GM21529 (cell line): ENCODE measurements around the gene TTC16.
"Not testable (repeated sequence)": the region's sequence is repeated elsewhere in the genome, so short reads cannot be mapped to it uniquely, and the experiment has no call there.

ENCODE experiments used
- ATAC-seq: cut with Tn5 transposase; IDR thresholded peaks from one replicate; pipeline ENCODE4 v1.9.1; 2021; ENCODE audit not compliant: unreplicated experiment

TTC16 gene

DNA sequence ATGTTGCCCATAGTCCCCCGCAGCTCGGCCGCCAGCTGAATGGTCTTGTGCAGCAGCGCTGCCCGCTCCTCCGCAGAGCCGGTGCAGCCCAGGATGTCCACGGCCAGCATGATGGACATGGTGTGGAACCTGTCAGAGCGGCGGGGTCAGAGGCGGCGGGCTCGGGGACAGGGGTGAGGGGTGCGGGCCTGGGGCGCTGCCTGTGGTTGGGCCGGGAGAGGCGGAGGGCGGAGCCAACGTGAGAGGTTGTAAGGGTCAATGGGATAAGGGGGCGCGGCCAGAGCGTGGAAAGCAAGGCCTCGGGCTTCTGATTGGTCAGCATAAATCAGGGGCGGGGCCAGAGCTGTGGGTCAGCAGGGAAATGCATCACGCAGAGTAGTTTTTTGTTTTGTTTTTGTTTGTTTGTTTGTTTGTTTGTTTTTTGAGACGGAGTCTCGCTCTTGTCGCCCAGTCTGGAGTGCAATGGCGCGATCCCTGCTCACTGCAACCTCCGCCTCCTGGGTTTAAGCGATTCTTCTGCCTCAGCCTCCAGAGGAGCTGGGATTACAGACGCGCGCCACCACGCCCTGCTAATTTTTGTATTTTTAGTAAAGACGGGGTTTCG is 26.1 kb downstream of the TTC16 start:
- no peak for ATAC-seq

GRCh38 chr9:127742435-127743088 is 26.7 kb downstream of the TTC16 start:
- ATAC-seq = no peak

DNA sequence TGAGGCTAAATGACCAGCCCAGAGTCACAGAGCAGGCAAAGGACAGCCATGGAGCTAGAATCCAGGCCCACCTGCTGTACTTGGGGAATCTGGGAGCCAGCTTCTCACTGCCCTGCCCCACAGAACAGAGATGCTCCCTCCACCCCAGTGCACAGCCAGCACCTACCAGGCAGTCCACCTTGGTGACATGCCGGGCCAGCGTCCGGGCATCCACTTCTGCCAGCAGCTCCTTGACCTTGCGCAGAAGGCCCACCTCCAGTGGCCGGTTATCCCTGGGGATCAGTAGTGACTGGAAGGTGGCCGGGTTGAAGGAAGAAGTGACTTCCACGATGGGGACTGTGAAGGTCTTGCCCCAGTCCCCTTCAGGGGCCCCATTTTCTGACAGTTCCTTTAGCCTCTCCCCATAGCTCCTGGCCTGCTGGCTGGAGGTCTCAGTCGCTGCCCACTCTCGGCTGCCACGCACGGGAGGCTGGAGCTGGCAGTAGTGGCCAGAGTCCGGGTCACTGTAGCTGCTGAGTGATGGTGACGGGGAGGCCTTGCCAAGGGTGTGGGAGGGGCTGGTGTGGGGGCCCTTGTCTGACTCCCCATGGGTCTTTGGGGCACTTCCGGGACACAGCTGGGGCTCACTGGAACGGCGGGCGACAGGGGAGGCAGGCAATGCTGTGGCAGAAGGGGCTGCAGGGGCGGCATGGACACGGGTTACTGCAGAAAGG is 28.7 kb downstream of the TTC16 start:
- ATAC-seq = no peak

DNA sequence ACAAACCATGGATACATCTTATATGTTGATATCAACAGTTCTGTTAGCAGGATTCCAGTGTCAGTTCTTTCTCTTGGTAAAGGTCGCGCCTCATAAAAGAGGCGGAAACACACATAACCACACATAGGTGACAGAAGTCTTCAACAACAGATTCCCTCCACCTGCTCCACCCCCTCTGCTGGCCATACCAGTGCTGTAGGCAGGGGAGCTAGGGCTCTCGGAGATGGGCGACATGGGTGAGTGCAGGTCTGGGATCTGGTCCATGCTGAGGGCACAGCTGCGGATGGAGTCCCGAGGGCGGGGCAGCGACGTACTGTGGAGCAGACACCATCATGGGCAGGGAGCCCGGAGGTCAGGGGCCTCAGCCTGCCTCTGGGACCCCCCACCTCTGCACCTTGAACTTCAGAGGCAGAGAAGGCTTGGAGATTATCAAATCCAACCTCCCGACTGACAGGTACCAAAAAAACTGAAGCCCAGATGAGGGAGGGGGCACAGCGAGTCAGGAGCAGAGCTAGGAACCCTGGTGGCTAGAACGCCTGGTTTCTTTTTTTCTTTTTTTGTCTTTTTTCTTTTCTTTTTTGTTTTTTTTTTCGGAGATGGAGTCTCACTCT is 31.2 kb downstream of the TTC16 start:
- no peak for ATAC-seq

GRCh38 chr9:127749090-127749787 is 33.4 kb downstream of the TTC16 start:
- ATAC-seq = no peak

GRCh38 chr9:127751269-127752054 is 35.6 kb downstream of the TTC16 start:
- no peak for ATAC-seq

- no peak for ATAC-seq
Observed at GRCh38 chr9:127753148-127753547, 37.3 kb downstream of the TTC16 start.

- no peak for ATAC-seq
Observed at GRCh38 chr9:127753622-127754021, 37.7 kb downstream of the TTC16 start.

DNA sequence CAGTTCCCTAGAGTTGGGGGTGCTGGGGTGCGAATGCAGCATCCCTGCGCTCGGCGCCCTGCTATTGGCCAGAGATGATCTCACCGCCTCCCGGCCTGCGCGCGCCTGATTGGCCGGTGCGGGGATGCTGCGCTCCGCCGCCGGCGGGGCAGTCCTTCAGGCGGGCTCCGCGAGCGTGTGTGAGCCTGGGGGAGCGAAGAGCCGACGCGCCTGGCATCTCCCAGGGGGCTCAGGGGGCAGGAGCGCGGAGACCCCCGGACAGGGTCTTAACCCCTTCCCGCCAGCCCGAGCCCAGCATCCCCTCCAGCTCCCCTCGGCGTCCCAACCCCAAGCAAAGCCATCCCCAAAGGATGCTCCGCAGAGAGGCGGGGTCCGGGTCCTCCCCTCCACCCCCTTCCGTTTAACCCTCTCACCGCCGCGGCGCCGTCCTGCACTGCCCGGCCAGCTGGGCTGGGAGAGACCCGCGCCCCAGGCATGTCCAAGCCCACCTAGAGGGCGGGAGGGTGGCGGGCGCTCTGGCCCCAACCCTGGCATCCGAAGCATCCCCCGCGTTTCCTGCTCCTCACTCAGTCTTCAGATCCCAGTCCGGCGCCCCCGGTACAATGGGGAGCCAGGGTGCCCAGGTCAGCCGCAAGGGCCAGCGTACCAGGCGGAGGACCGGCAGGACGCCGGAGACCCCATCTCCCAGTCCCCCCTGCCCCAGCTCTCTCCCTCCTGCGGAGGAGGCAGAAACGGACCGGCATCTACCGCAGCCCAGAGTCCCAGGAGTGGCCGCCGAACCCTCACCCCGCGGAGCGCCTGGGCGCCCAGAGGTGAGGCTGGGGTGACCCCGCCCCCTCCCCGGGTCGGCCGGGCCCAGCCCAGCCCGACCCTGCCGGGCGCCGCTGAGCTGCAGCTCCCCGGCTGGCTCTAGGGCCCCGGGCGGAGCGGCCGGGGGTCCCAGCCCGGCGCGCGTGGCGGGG is 38.5 kb downstream of the TTC16 start:
- no peak for ATAC-seq

DNA sequence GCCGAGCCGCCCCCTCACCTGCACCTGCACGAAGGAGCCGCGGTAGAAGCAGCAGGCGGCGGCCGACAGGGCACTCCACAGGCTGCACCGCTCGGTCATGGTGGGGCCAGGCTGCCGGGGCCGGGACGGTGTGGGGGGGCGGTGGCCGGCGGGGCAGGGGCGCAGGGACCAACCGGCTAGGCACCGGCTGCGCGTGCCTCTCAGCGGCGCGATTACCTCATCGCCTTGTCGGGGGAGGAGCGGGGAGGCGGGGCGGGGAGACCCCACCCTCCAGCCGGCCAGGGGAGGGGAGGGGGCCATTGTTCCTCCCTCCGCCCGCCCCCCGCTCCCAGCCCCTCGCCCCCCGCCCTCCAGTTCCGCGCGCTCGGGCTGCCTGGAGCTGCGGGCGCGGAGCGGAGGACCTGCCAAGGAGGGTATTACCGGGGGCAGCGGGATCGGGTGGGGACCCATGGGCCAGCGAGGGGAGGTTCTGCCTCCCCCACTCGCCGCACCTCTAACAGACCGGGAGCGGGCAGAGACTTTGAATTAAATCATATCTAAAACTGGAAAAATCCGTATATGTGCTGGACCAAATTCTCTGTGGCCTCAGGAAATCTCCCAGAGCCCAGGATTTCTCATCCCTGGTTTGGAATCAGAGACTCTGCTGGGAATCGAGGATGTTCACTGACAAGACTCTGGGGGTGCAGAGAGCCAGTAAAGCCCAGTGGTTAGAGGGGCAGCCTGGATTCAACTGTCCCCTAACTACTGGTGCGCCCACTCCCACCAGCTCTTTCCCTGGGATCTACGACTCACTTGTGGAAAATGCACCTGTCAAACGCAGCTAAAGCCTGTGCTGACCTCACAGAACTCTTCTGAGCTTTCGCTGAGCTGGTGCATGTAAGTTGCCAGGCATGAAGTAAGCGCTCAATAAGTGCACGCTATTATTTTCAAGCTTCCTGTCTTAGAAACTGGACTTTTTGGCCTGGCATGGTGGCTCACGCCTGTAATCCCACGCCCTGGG is 39.5 kb downstream of the TTC16 start:
- ATAC-seq = no peak

GRCh38 chr9:127756233-127756632 is 40.4 kb downstream of the TTC16 start:
- no peak for ATAC-seq

GRCh38 chr9:127756776-127757175 is 40.9 kb downstream of the TTC16 start:
- ATAC-seq = not testable (repeated sequence)

- ATAC-seq = no peak
Observed at GRCh38 chr9:127758843-127759242, 43.0 kb downstream of the TTC16 start.

- ATAC-seq = no peak
Observed at GRCh38 chr9:127761061-127761460, 45.2 kb downstream of the TTC16 start.

GRCh38 chr9:127761491-127761956 is 45.6 kb downstream of the TTC16 start:
- ATAC-seq = no peak

DNA sequence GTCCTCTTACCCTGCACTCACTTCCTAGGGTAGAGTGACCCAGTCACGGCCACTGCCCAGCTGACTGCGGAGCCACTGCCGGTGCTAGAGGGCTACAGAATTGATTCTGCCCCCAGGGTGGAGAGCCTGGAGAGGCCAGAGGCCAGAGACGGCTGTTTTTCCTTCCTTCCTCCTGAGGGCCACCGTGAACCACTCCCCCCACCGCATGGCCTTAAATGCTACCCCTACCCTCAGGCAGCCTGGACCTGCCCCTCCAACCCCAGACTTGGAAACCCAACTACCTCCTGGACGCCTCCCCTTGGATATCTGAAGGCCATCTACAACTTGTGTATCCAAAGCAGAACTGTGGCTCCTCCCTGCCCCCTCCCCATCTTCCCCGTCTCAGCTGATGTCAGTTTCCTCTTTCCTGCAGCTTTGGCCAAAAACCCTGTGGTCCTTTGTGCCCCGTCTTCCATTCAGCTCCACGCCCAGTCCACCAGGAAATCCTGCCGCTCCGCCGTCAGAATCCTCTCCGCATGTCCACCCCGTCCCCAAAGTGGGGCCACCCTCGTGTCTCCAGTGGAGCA is 46.3 kb downstream of the TTC16 start:
- no peak for ATAC-seq

DNA sequence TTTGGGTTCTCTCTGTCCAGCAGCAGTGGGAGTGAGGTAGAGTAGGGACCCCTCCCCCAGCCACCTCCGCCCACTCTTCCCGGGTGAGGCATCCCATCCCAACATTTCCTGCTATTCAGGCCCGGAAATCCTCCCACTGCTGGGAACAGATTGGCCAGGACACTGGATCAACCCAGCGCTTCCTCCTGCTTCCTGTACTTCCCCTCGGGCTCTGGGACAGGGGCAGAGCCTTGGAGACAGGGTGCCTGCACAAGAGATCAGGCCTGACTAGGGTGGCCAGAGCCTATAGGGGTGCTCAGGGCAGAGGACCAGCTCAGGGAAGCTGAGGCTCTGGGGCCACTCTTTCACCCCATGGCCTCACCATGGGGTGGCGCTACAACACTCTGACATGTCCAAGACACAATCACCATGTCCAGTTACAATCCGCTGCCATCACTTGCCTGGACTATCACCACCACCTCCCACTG is 48.1 kb downstream of the TTC16 start:
- no peak for ATAC-seq

GRCh38 chr9:127765418-127765817 is 49.5 kb downstream of the TTC16 start:
- no peak for ATAC-seq
